GM23338 (cell line): ENCODE results near the gene SLC7A14. TPM values are rescaled to one million over a fixed set of nuclear protein-coding genes. Genes with fewer than 3 reads are reported as not detected.
"Not testable (repeated sequence)": the region's sequence is repeated elsewhere in the genome, so short reads cannot be mapped to it uniquely, and the experiment has no call there.

Source experiments
- ATAC-seq: fragments of 200-7000 bp; cut with Tn5 transposase; 3 replicates; pipeline ENCODE4 v1.9.1; 2020
- DNase-seq: peaks from one replicate; pipeline ENCODE4 v3.0.0-alpha.2; 2015; ENCODE audit warnings: low spot score
- H2AFZ ChIP-seq: fragments of 200-600 bp; sonication (generic); 2 replicates; pipeline ENCODE4 v1.8.0; 2016; ENCODE audit warnings: antibody characterized with exemption, mild to moderate bottlenecking, moderate library complexity
- H3F3A ChIP-seq: fragments of 200-600 bp; sonication (generic); replicated peaks from 2 replicates; pipeline ENCODE4 v1.8.0; 2017; ENCODE audit warnings: antibody characterized with exemption, mixed run types, low read depth
- H3K27ac ChIP-seq: fragments of 200-600 bp; sonication (generic); 2 replicates; pipeline ENCODE4 v1.6.1; 2016; ENCODE audit warnings: low read depth
- H3K27me3 ChIP-seq: fragments of 200-600 bp; sonication (generic); 2 replicates; pipeline ENCODE4 v1.8.0; 2016; ENCODE audit warnings: mild to moderate bottlenecking, mixed run types, moderate library complexity; ENCODE audit not compliant: insufficient read depth
- H3K36me3 ChIP-seq: fragments of 200-600 bp; sonication (generic); 2 replicates; pipeline ENCODE4 v1.8.0; 2016; ENCODE audit warnings: mild to moderate bottlenecking; ENCODE audit not compliant: insufficient read depth
- H3K4me1 ChIP-seq: fragments of 200-600 bp; sonication (generic); 2 replicates; pipeline ENCODE4 v1.8.0; 2016; ENCODE audit warnings: mild to moderate bottlenecking, moderate library complexity; ENCODE audit not compliant: insufficient read depth
- H3K4me2 ChIP-seq: fragments of 200-600 bp; sonication (generic); 2 replicates; pipeline ENCODE4 v1.7.1; 2017; ENCODE audit warnings: mixed run types
- H3K4me3 ChIP-seq: fragments of 200-600 bp; sonication (generic); 2 replicates; pipeline ENCODE4 v1.6.1; 2016; ENCODE audit warnings: mixed run types
- H3K79me2 ChIP-seq: fragments of 200-600 bp; sonication (generic); replicated peaks from 2 replicates; pipeline ENCODE4 v1.8.0; 2017; ENCODE audit warnings: mild to moderate bottlenecking; ENCODE audit not compliant: insufficient read depth
- H3K9me2 ChIP-seq: fragments of 200-600 bp; sonication (generic); 2 replicates; pipeline ENCODE4 v1.8.0; 2017; ENCODE audit not compliant: insufficient read depth
- H4K20me1 ChIP-seq: fragments of 200-600 bp; sonication (generic); replicated peaks from 2 replicates; pipeline ENCODE4 v1.8.0; 2017; ENCODE audit warnings: mild to moderate bottlenecking; ENCODE audit not compliant: insufficient read depth
- H3K27ac Mint-ChIP-seq: 2 replicates; pipeline ENCODE4 v1.8.0; 2020; ENCODE audit warnings: inconsistent platforms, mild to moderate bottlenecking, moderate library complexity, mixed read lengths
- H3K27me3 Mint-ChIP-seq: 3 replicates; pipeline ENCODE4 v1.8.0; 2022; ENCODE audit warnings: low read depth, mild to moderate bottlenecking, moderate library complexity, mixed read lengths, inconsistent platforms; ENCODE audit not compliant: insufficient read depth, poor library complexity
- H3K36me3 Mint-ChIP-seq: 3 replicates; pipeline ENCODE4 v1.8.0; 2021; ENCODE audit warnings: low read depth, mild to moderate bottlenecking, inconsistent platforms, moderate library complexity, mixed read lengths
- H3K4me1 Mint-ChIP-seq: 3 replicates; pipeline ENCODE4 v1.8.0; 2020; ENCODE audit warnings: mild to moderate bottlenecking, inconsistent platforms, mixed read lengths
- H3K4me3 Mint-ChIP-seq: 3 replicates; pipeline ENCODE4 v1.8.0; 2021; ENCODE audit warnings: moderate library complexity, mild to moderate bottlenecking, inconsistent platforms, mixed read lengths
- H3K9me3 Mint-ChIP-seq: 3 replicates; pipeline ENCODE4 v1.8.0; 2020; ENCODE audit warnings: moderate library complexity, mild to moderate bottlenecking, inconsistent platforms, mixed read lengths
- CREB1 ChIP-seq: fragments of 250-450 bp; sonication (Bioruptor Pico); IDR thresholded peaks from 2 replicates; pipeline ENCODE4 v1.5.0; 2020; ENCODE audit warnings: low read depth, mild to moderate bottlenecking, moderate library complexity
- EZH2 ChIP-seq: fragments of 200-600 bp; sonication (generic); IDR thresholded peaks from one replicate; pipeline ENCODE4 v1.8.0; 2017; ENCODE audit warnings: antibody characterized with exemption, mild to moderate bottlenecking, low read depth; ENCODE audit not compliant: unreplicated experiment
- JUNB ChIP-seq: IDR thresholded peaks from one replicate; pipeline ENCODE4 v1.6.1; 2016; ENCODE audit warnings: antibody characterized with exemption; ENCODE audit not compliant: unreplicated experiment
- NANOG ChIP-seq: IDR thresholded peaks from 2 replicates; pipeline ENCODE4 v1.6.1; 2016; ENCODE audit warnings: antibody characterized with exemption, borderline replicate concordance
- POLR2AphosphoS5 ChIP-seq: IDR thresholded peaks from 2 replicates; pipeline ENCODE4 v1.6.1; 2016; ENCODE audit warnings: antibody characterized with exemption, low read depth
- STAT1 ChIP-seq: IDR thresholded peaks from one replicate; pipeline ENCODE4 v1.6.1; 2016; ENCODE audit warnings: antibody characterized with exemption; ENCODE audit not compliant: unreplicated experiment
- ZNF114 ChIP-seq: fragments of 250-450 bp; sonication (Bioruptor Pico); IDR thresholded peaks from 2 replicates; pipeline ENCODE4 v1.5.0; 2020; ENCODE audit warnings: mild to moderate bottlenecking, moderate library complexity
- ZNF331 ChIP-seq: fragments of 250-450 bp; sonication (Bioruptor Pico); IDR thresholded peaks from 2 replicates; pipeline ENCODE4 v1.5.0; 2020; ENCODE audit warnings: low read depth, mild to moderate bottlenecking, moderate library complexity
- polyA plus RNA-seq: library from polyadenylated mRNA; unstranded; fragments of >200 nt; fragmentation: Nextera tagmentation; extraction: Ambion mirVana; gene quantifications from 2 replicates; pipeline ENCODE4 v1.2.1, GENCODE V29; 2016
- total RNA-seq: library from RNA; depleted of rRNA; stranded (reverse); fragments of >200 nt; shearing (Covaris generic); gene quantifications from 2 replicates; pipeline ENCODE4 v1.2.3, GENCODE V29; 2014
- TF ChIP-seq, protein P1 (sequence below): IDR thresholded peaks from one replicate; pipeline ENCODE4 v1.6.1; 2018; ENCODE audit warnings: antibody characterized with exemption; ENCODE audit not compliant: unreplicated experiment
- TF ChIP-seq, protein P2 (sequence below): fragments of 250-450 bp; sonication (Bioruptor Pico); IDR thresholded peaks from 2 replicates; pipeline ENCODE4 v1.5.0; 2020; ENCODE audit warnings: mild to moderate bottlenecking, moderate library complexity
- TF ChIP-seq, protein P3 (sequence below), 2 experiments: fragments of 200-600 bp in 1 of 2; sonication (generic) in 1 of 2; conservative IDR thresholded peaks; 2 replicates each; pipeline versions ENCODE4 v1.5.1 to v1.6.1; 2016 to 2017; ENCODE audit warnings: antibody characterized with exemption in 2 of 2, low read depth in 2 of 2, mild to moderate bottlenecking in 2 of 2, moderate library complexity in 1 of 2

Gene SLC7A14
- total and polyA plus RNA-seq, 2 experiments from 2014 or later: 0.49 to 0.82 TPM

DNA sequence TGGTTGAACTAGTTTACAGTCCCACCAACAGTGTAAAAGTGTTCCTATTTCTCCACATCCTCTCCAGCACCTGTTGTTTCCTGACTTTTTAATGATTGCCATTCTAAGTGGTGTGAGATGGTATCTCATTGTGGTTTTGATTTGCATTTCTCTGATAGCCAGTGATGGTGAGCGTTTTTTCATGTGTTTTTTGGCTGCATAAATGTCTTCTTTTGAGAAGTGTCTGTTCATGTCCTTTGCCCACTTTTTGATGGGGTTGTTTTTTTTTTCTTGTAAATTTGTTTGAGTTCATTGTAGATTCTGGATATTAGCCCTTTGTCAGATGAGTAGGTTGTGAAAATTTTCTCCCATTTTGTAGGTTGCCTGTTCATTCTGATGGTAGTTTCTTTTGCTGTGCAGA is 18.3 kb downstream of the SLC7A14 start:
- H2AFZ ChIP-seq, H3K4me1 Mint-ChIP-seq: not testable (repeated sequence)

GRCh38 chr3:170566413-170566812 is 19.5 kb downstream of the SLC7A14 start:
- Mint-ChIP-seq H3K4me3 (no peak overlapping the region), H3K36me3 (no peaks in the 10 kb centered on the region), H3K27me3 (no peaks in the 10 kb centered on the region), H3K27ac (no peak overlapping the region), H3K9me3 (no peaks in the 10 kb centered on the region; the same call in 2 of the 3 replicates), H3K4me1 (peaks cover 4% of the 10 kb centered on the region; the same call in 1 of the 3 replicates)
- Histone ChIP-seq H3F3A (no peaks in the 10 kb centered on the region), H3K4me1 (0 out of 2 replicates have a peak, but pooled peaks cover 4% of the 10 kb centered on the region), H4K20me1 (no peaks in the 10 kb centered on the region), H3K9me2 (no peaks in the 10 kb centered on the region), H3K36me3 (no peaks in the 10 kb centered on the region), H3K4me3 (no peak overlapping the region), H3K27ac (no peak overlapping the region), H3K27me3 (no peaks in the 10 kb centered on the region), H2AFZ (peak overlapping the region; percentile 18; the same call in 1 of the 2 replicates), H3K4me2 (no peak overlapping the region), H3K79me2 (no peaks in the 10 kb centered on the region)
- ATAC-seq: no peak
- no peak for DNase-seq
- no peak for TF ChIP-seq EZH2
- no peak for TF ChIP-seq ZNF331
- no peak for TF ChIP-seq POLR2AphosphoS5
- TF ChIP-seq STAT1: no peak
- TF ChIP-seq, protein P1, sequence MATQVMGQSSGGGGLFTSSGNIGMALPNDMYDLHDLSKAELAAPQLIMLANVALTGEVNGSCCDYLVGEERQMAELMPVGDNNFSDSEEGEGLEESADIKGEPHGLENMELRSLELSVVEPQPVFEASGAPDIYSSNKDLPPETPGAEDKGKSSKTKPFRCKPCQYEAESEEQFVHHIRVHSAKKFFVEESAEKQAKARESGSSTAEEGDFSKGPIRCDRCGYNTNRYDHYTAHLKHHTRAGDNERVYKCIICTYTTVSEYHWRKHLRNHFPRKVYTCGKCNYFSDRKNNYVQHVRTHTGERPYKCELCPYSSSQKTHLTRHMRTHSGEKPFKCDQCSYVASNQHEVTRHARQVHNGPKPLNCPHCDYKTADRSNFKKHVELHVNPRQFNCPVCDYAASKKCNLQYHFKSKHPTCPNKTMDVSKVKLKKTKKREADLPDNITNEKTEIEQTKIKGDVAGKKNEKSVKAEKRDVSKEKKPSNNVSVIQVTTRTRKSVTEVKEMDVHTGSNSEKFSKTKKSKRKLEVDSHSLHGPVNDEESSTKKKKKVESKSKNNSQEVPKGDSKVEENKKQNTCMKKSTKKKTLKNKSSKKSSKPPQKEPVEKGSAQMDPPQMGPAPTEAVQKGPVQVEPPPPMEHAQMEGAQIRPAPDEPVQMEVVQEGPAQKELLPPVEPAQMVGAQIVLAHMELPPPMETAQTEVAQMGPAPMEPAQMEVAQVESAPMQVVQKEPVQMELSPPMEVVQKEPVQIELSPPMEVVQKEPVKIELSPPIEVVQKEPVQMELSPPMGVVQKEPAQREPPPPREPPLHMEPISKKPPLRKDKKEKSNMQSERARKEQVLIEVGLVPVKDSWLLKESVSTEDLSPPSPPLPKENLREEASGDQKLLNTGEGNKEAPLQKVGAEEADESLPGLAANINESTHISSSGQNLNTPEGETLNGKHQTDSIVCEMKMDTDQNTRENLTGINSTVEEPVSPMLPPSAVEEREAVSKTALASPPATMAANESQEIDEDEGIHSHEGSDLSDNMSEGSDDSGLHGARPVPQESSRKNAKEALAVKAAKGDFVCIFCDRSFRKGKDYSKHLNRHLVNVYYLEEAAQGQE: no peak
- TF ChIP-seq NANOG: no peak
- TF ChIP-seq, protein P2, sequence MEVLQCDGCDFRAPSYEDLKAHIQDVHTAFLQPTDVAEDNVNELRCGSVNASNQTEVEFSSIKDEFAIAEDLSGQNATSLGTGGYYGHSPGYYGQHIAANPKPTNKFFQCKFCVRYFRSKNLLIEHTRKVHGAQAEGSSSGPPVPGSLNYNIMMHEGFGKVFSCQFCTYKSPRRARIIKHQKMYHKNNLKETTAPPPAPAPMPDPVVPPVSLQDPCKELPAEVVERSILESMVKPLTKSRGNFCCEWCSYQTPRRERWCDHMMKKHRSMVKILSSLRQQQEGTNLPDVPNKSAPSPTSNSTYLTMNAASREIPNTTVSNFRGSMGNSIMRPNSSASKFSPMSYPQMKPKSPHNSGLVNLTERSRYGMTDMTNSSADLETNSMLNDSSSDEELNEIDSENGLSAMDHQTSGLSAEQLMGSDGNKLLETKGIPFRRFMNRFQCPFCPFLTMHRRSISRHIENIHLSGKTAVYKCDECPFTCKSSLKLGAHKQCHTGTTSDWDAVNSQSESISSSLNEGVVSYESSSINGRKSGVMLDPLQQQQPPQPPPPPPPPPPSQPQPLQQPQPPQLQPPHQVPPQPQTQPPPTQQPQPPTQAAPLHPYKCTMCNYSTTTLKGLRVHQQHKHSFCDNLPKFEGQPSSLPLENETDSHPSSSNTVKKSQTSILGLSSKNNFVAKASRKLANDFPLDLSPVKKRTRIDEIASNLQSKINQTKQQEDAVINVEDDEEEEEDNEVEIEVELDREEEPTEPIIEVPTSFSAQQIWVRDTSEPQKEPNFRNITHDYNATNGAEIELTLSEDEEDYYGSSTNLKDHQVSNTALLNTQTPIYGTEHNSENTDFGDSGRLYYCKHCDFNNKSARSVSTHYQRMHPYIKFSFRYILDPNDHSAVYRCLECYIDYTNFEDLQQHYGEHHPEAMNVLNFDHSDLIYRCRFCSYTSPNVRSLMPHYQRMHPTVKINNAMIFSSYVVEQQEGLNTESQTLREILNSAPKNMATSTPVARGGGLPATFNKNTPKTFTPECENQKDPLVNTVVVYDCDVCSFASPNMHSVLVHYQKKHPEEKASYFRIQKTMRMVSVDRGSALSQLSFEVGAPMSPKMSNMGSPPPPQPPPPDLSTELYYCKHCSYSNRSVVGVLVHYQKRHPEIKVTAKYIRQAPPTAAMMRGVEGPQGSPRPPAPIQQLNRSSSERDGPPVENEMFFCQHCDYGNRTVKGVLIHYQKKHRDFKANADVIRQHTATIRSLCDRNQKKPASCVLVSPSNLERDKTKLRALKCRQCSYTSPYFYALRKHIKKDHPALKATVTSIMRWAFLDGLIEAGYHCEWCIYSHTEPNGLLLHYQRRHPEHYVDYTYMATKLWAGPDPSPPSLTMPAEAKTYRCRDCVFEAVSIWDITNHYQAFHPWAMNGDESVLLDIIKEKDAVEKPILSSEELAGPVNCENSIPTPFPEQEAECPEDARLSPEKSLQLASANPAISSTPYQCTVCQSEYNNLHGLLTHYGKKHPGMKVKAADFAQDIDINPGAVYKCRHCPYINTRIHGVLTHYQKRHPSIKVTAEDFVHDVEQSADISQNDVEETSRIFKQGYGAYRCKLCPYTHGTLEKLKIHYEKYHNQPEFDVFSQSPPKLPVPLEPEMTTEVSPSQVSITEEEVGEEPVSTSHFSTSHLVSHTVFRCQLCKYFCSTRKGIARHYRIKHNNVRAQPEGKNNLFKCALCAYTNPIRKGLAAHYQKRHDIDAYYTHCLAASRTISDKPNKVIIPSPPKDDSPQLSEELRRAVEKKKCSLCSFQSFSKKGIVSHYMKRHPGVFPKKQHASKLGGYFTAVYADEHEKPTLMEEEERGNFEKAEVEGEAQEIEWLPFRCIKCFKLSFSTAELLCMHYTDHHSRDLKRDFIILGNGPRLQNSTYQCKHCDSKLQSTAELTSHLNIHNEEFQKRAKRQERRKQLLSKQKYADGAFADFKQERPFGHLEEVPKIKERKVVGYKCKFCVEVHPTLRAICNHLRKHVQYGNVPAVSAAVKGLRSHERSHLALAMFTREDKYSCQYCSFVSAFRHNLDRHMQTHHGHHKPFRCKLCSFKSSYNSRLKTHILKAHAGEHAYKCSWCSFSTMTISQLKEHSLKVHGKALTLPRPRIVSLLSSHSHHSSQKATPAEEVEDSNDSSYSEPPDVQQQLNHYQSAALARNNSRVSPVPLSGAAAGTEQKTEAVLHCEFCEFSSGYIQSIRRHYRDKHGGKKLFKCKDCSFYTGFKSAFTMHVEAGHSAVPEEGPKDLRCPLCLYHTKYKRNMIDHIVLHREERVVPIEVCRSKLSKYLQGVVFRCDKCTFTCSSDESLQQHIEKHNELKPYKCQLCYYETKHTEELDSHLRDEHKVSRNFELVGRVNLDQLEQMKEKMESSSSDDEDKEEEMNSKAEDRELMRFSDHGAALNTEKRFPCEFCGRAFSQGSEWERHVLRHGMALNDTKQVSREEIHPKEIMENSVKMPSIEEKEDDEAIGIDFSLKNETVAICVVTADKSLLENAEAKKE (CRISPR knock-in tag): no peak
- TF ChIP-seq CREB1 (CRISPR knock-in tag): no peak
- TF ChIP-seq JUNB: no peak
- TF ChIP-seq, protein P3, sequence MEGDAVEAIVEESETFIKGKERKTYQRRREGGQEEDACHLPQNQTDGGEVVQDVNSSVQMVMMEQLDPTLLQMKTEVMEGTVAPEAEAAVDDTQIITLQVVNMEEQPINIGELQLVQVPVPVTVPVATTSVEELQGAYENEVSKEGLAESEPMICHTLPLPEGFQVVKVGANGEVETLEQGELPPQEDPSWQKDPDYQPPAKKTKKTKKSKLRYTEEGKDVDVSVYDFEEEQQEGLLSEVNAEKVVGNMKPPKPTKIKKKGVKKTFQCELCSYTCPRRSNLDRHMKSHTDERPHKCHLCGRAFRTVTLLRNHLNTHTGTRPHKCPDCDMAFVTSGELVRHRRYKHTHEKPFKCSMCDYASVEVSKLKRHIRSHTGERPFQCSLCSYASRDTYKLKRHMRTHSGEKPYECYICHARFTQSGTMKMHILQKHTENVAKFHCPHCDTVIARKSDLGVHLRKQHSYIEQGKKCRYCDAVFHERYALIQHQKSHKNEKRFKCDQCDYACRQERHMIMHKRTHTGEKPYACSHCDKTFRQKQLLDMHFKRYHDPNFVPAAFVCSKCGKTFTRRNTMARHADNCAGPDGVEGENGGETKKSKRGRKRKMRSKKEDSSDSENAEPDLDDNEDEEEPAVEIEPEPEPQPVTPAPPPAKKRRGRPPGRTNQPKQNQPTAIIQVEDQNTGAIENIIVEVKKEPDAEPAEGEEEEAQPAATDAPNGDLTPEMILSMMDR (conservative IDR thresholded peaks at IDR 0.05; ENCODE audit: low read depth in 2 of 2): no peak
- no peak for TF ChIP-seq ZNF114 (CRISPR knock-in tag)

More for the DNA sequence above, 18.3 kb downstream of the SLC7A14 start:
- H3K9me3 Mint-ChIP-seq, ATAC-seq, H4K20me1 ChIP-seq, H3K9me2 ChIP-seq, H3K27ac ChIP-seq, H3F3A ChIP-seq, H3K27me3 ChIP-seq, H3K4me1 ChIP-seq, H3K79me2 ChIP-seq, H3K36me3 ChIP-seq, H3K4me3 ChIP-seq, H3K27ac Mint-ChIP-seq, H3K36me3 Mint-ChIP-seq, H3K4me2 ChIP-seq, H3K4me3 Mint-ChIP-seq, H3K27me3 Mint-ChIP-seq, DNase-seq: not testable (repeated sequence)
